ENCODE measurements around the gene GDPD1. TPM values are rescaled to one million over a fixed set of nuclear protein-coding genes. Genes with fewer than 3 reads are reported as not detected.

Gene GDPD1
- total RNA-seq, 2 experiments from 2014 or later = 1.3 to 5.0 TPM

DNA sequence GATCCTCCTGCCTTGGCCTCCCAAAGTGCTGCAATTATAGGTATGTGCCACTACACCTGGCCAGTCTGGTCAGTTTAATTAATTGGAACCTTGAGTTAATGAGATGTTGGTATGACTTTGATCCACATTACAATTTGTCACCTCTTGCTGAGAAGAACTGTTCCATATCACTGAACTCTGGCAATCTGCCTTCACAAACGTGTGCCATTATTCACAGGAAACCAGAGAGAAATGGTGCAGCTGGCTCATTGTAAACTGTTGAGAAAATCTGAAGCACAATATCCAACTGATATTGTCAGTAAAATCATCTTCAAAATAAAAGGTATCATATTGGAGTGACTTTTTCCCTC, 71.8 kb downstream of the GDPD1 start:
- Histone ChIP-seq H3K4me3 (ENCODE audit: low read depth, low read length, poor library complexity, severe bottlenecking) (no peak overlapping the region), H3K9me3 (ENCODE audit: low read length) (no peaks in the 10 kb centered on the region), H4K20me1 (ENCODE audit: insufficient read depth, low read length) (no peaks in the 10 kb centered on the region), H2AFZ (ENCODE audit: low read length) (no peak overlapping the region), H3K9me2 (ENCODE audit: insufficient read depth, low read length) (no peaks in the 10 kb centered on the region), H3K4me1 (ENCODE audit: insufficient read depth, low read length, poor library complexity, severe bottlenecking) (peaks cover 12% of the 10 kb centered on the region), H3K79me2 (ENCODE audit: insufficient read depth, low read depth, low read length) (no peaks in the 10 kb centered on the region), H3K36me3 (ENCODE audit: insufficient read depth, low read length) (no peaks in the 10 kb centered on the region), H3K4me2 (ENCODE audit: low read length) (no peak overlapping the region), H3K27ac (ENCODE audit: low read depth, low read length, poor library complexity, severe bottlenecking) (no peak overlapping the region)
- ChIA-PET POLR2A (no interaction called here), CTCF (ENCODE audit: unreplicated experiment) (no interaction called here)
- BruUV-seq (replicated peaks) = no TSS peak
- no peak for DNase-seq (ENCODE audit: low spot score)
- TF ChIP-seq CTCF (conservative IDR thresholded peaks at IDR 0.05; ENCODE audit: low read length) (no peak), EZH2phosphoT487 (IDR thresholded peaks at IDR 0.05; ENCODE audit: borderline replicate concordance, low read depth, low read length) (no peak)
- intact Hi-C loops (cut with micrococcal nuclease; ENCODE audit: unreplicated experiment) = no loop called here

GRCh38 chr17:59296190-59296589, 75.9 kb downstream of the GDPD1 start:
- ChIA-PET CTCF (ENCODE audit: unreplicated experiment) (no interaction called here), POLR2A (no interaction called here)
- H3K4me1 ChIP-seq (ENCODE audit: insufficient read depth, low read length, poor library complexity, severe bottlenecking) = no peaks in the 10 kb centered on the region
- no peaks in the 10 kb centered on the region for H3K9me2 ChIP-seq (ENCODE audit: insufficient read depth, low read length)
- no peak overlapping the region for H2AFZ ChIP-seq (ENCODE audit: low read length)
- H3K4me3 ChIP-seq (ENCODE audit: low read depth, low read length, poor library complexity, severe bottlenecking) = no peak overlapping the region
- intact Hi-C loops (cut with micrococcal nuclease; ENCODE audit: unreplicated experiment) = no loop called here
- no peak overlapping the region for H3K27ac ChIP-seq (ENCODE audit: low read depth, low read length, poor library complexity, severe bottlenecking)
- no peaks in the 10 kb centered on the region for H3K9me3 ChIP-seq (ENCODE audit: low read length)
- DNase-seq (ENCODE audit: low spot score) = no peak
- no TSS peak for BruUV-seq (replicated peaks)
- H3K79me2 ChIP-seq (ENCODE audit: insufficient read depth, low read depth, low read length) = no peaks in the 10 kb centered on the region
- H4K20me1 ChIP-seq (ENCODE audit: insufficient read depth, low read length) = no peaks in the 10 kb centered on the region
- no peak overlapping the region for H3K4me2 ChIP-seq (ENCODE audit: low read length)
- H3K36me3 ChIP-seq (ENCODE audit: insufficient read depth, low read length) = no peaks in the 10 kb centered on the region
- TF ChIP-seq CTCF (conservative IDR thresholded peaks at IDR 0.05; ENCODE audit: low read length) = no peak
- no peak for TF ChIP-seq EZH2phosphoT487 (IDR thresholded peaks at IDR 0.05; ENCODE audit: borderline replicate concordance, low read depth, low read length)

GRCh38 chr17:59298521-59298920, 78.2 kb downstream of the GDPD1 start:
- H3K9me2 ChIP-seq (ENCODE audit: insufficient read depth, low read length) = no peaks in the 10 kb centered on the region
- no peak overlapping the region for H2AFZ ChIP-seq (ENCODE audit: low read length)
- ChIA-PET CTCF (ENCODE audit: unreplicated experiment) (no interaction called here), POLR2A (interaction anchor here (0.9 kb wide), 1 partner anchor 115 kb away, joined by 3 read pairs; no protein-coding TSS in a partner anchor)
- H3K79me2 ChIP-seq (ENCODE audit: insufficient read depth, low read depth, low read length) = no peaks in the 10 kb centered on the region
- TF ChIP-seq EZH2phosphoT487 (IDR thresholded peaks at IDR 0.05; ENCODE audit: borderline replicate concordance, low read depth, low read length) = no peak
- TF ChIP-seq CTCF (conservative IDR thresholded peaks at IDR 0.05; ENCODE audit: low read length) = no peak
- no TSS peak for BruUV-seq (replicated peaks)
- no peak overlapping the region for H3K4me3 ChIP-seq (ENCODE audit: low read depth, low read length, poor library complexity, severe bottlenecking)
- intact Hi-C loops (cut with micrococcal nuclease; ENCODE audit: unreplicated experiment) = no loop called here
- no peaks in the 10 kb centered on the region for H3K4me1 ChIP-seq (ENCODE audit: insufficient read depth, low read length, poor library complexity, severe bottlenecking)
- H3K4me2 ChIP-seq (ENCODE audit: low read length) = no peak overlapping the region
- no peak for DNase-seq (ENCODE audit: low spot score)
- no peaks in the 10 kb centered on the region for H3K36me3 ChIP-seq (ENCODE audit: insufficient read depth, low read length)
- H3K27ac ChIP-seq (ENCODE audit: low read depth, low read length, poor library complexity, severe bottlenecking) = no peak overlapping the region
- H3K9me3 ChIP-seq (ENCODE audit: low read length) = no peaks in the 10 kb centered on the region
- H4K20me1 ChIP-seq (ENCODE audit: insufficient read depth, low read length) = no peaks in the 10 kb centered on the region
